HG02610 (cell line): ENCODE measurements around the gene NFE2L1.

Source experiments
- ATAC-seq: cut with Tn5 transposase; IDR thresholded peaks from one replicate; pipeline ENCODE4 v1.9.1; 2021; ENCODE audit warnings: mild to moderate bottlenecking, moderate library complexity; ENCODE audit not compliant: unreplicated experiment

NFE2L1 gene

GRCh38 chr17:48046296-48046695 lies 1.9 kb upstream of the NFE2L1 start:
- ATAC-seq = no peak

- ATAC-seq = no peak
Measured at GRCh38 chr17:48047113-48047740, 932 bp upstream of the NFE2L1 start.

DNA sequence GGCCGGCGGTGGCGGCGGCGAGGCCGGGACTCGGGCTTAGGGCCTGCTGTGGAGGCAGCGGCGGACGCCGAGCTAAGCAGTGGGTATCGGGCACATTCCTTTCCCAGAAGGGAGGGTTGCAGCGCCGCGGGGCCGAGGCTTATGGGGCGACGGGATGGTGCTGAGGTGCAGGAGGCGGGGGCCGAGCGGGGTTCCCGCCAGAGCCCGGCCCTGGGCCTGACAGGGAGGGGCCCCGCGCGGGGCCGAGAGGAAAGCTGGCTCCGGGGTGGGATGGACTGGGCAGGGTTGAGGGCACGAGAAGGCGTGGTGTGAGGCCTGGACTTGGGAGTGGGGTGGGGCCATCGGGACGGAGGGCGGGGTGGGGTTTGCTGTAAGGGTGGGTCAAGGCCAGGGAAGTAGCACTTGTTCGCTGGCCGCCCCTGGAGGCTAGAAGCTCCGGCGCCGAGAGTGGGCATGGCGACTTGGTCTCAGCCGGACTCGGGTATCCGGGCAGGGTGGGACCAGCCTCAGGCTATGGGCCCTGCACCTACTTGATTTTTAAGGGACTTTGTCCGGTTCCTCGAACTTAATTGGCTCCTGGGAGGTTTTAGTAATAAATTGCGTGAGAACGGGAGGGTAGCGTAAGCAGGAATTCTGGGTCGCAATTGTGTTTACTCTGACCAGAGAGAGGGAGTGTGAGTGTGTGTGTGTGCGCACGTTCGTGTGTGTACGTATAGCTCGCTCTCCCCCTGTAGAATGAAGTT lies 396 bp downstream of the NFE2L1 start:
- peak; percentile 25 for ATAC-seq

- no peak for ATAC-seq
Measured at GRCh38 chr17:48051283-48051682, 3.1 kb downstream of the NFE2L1 start.

GRCh38 chr17:48051706-48052486 lies 3.7 kb downstream of the NFE2L1 start:
- ATAC-seq = no peak

GRCh38 chr17:48052956-48053757 lies 5.0 kb downstream of the NFE2L1 start:
- ATAC-seq = no peak

DNA sequence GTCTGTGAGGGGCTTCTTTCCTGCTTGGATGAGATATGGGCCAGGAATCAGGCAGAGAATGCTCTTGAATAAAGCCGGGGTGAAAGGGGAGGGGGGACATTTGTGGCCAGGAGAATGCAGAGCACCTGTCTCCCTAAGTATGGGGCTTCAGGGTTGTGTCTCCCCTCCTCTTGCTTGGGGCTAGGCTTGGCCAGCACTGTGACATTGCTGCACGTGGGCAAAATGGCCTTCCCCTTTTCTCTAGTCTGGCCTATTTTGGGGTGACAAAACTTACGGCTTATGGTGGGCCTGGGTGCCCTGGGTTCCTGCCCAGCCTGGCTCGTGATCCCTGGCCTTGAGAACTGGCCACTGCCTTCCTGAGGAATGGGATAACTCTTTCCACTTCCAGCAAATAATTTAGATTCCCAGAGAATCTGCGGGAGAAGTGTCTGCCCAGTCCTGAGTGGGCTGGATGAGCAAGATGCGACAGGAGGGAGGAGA lies 5.6 kb downstream of the NFE2L1 start:
- ATAC-seq = no peak

GRCh38 chr17:48054238-48055185 lies 6.4 kb downstream of the NFE2L1 start:
- ATAC-seq = no peak

DNA sequence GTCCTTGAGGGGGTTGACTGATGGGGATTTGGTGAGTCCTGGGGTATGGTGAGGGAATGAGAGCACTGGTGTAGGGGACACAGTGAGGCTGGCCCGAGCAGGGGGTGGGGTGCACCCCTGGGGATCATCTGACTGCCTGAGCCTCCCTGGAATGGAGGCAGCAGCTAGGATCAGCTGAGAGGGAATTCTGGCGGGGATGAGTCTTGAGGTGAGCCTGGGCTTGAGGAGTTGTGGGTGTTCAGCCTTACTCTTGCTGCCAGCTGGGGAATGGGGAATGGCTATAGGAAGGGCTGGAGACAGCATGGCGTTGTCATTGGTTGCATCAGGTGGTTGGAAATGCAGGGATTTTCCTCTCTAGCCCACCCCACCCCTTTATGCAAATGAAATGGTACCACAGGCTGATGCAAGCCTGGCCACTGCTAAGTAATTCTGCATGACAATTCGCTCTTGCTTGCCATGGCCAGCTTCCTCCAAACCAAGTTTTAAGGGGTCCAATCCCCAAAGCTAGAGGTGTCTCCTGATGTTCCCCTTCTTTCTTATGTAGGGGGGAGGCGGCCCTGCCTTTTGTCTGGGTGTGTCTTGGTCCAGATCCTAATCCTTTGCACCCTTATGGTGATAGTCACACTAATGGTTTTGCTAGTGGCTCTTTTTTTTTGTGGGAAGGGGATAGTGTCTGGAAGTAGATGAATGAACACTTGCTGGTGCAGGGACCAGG lies 7.5 kb downstream of the NFE2L1 start:
- peak; percentile 67 for ATAC-seq

- ATAC-seq = no peak
Measured at GRCh38 chr17:48056246-48056745, 8.1 kb downstream of the NFE2L1 start.

- ATAC-seq = no peak
Measured at GRCh38 chr17:48056879-48057278, 8.7 kb downstream of the NFE2L1 start.

DNA sequence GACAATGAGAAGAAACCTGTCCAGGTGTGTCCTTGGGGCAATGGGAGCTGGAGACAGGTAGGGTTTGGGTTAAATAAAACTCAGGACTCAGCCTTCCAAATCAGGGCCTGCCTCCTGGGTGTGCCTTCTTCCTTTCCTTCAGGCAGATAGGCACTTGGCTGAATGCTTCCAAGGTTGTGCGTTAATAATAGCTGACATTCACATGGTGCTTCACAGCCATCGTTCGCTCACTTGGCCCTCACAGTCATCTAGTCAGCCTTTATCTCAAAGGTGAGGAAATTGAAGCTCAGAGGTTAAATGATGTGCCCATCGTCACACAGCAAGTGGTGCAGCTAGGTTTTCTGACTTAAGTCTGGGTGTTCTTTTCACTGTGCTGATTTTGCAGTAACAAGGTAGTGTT lies 9.5 kb downstream of the NFE2L1 start:
- ATAC-seq = no peak

GRCh38 chr17:48058393-48059124 lies 10.4 kb downstream of the NFE2L1 start:
- ATAC-seq = no peak

DNA sequence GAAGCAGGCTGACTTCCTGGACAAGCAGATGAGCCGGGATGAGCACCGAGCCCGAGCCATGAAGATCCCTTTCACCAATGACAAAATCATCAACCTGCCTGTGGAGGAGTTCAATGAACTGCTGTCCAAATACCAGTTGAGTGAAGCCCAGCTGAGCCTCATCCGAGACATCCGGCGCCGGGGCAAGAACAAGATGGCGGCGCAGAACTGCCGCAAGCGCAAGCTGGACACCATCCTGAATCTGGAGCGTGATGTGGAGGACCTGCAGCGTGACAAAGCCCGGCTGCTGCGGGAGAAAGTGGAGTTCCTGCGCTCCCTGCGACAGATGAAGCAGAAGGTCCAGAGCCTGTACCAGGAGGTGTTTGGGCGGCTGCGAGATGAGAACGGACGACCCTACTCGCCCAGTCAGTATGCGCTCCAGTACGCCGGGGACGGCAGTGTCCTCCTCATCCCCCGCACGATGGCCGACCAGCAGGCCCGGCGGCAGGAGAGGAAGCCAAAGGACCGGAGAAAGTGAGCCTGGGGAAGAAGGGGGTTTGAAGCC lies 11.0 kb downstream of the NFE2L1 start:
- ATAC-seq = no peak

GRCh38 chr17:48060249-48060648 lies 12.1 kb downstream of the NFE2L1 start:
- no peak for ATAC-seq

GRCh38 chr17:48062273-48062672 lies 14.1 kb downstream of the NFE2L1 start:
- ATAC-seq = no peak

DNA sequence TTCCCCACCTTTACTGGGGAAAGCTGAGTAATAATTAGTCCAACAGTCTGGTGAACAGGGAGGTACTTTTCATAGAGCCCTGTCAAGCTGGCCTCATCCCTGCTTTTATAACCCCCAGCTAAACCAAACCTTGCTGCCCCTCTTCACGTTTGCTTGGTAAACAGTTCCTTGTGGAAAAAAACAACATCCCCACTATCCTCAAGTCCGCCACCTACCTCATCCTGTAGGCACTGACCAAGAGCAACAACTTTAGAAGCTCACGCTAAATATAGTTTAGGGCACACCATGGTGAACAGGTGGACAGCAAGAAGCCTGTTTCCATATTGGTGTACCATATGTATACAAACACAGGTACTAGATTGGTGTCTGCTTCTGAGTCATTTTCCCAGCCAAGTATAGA lies 16.5 kb downstream of the NFE2L1 start:
- ATAC-seq = no peak

- no peak for ATAC-seq
Measured at GRCh38 chr17:48066192-48066591, 18.0 kb downstream of the NFE2L1 start.
